GM12874 (cell line): Measurements from ENCODE around the gene PBX3.

Experiments used
- TF ChIP-seq, protein P1 (sequence below): IDR thresholded peaks from 2 replicates; pipeline ENCODE4 v1.5.1; 2011; ENCODE audit warnings: low read depth, mild to moderate bottlenecking, control low read depth, low read length, moderate library complexity; ENCODE audit not compliant: insufficient read depth

The PBX3 gene

DNA sequence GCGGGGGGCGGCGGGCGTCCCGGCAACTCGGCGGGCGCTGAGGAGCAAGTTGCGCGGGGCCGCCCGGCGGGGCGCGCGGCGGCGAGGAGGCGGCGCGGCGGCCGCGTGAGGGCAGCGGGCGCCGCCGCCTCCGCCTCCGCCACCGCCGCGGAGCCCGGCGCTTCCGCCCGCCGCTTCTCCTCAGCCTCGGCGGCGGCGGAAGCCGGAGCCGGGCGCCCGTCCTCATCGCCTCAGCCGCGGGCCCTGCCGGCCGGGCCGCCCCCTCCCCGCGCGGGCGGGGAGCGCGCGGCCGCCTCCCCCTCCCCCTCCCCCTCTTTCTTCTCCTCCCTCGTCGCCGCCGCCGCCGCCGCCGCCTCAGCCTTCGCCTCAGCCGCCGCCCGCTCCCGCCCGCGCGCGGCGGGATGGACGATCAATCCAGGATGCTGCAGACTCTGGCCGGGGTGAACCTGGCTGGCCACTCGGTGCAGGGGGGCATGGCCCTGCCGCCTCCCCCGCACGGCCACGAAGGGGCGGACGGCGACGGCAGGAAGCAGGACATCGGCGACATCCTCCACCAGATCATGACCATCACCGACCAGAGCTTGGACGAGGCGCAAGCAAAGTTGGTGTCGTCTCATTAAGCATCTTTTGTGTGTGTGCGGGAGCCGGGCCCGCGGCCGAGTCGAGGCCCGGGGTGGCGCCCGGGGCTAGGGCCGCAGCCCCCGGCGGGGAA, at the start of gene PBX3:
TSS of gene PBX3 (plus strand) at position 321 of the 712 bp plus-strand sequence.
- TF ChIP-seq, protein P1, sequence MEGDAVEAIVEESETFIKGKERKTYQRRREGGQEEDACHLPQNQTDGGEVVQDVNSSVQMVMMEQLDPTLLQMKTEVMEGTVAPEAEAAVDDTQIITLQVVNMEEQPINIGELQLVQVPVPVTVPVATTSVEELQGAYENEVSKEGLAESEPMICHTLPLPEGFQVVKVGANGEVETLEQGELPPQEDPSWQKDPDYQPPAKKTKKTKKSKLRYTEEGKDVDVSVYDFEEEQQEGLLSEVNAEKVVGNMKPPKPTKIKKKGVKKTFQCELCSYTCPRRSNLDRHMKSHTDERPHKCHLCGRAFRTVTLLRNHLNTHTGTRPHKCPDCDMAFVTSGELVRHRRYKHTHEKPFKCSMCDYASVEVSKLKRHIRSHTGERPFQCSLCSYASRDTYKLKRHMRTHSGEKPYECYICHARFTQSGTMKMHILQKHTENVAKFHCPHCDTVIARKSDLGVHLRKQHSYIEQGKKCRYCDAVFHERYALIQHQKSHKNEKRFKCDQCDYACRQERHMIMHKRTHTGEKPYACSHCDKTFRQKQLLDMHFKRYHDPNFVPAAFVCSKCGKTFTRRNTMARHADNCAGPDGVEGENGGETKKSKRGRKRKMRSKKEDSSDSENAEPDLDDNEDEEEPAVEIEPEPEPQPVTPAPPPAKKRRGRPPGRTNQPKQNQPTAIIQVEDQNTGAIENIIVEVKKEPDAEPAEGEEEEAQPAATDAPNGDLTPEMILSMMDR, result no peak

DNA sequence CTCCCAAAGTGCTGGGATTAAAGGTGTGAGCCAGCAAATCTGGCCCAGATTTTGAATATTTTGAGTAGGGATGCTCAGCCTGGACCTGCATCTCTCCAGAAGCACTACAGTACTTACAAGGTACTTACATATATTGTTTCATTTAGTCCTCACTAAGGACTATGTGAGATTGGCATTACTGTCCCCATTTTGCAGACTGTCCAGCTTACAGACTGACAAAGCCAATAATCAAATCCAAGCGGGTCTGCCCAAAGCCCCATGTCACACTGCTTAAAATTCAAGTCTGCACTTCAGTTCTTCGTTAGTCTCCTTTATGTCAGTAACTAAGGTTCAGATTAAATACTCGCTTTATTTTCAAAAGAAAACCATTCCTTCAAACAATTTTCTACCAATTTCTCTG, 47.3 kb upstream of the PBX3 start:
- TF ChIP-seq, protein P1, result no peak

DNA sequence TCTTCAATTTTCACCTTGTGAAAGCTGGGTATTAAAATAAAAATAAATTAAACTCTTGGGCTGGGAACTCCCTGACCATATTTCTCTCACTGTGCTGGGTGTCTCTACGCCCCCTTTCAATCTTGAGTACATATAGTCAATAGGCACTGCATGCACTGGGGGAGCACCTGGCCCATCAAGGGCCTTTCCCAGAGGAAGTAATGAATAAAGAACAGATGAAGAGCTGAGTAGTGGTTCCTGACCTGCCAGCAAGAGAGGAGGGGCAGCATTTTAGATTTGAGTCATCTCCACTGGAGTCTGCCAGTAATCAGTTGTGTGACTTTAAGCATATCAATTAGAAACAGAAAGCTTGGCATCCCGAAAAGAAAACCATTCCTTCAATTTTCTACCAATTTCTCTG, 46.4 kb upstream of the PBX3 start:
- TF ChIP-seq, protein P1, result no peak

DNA sequence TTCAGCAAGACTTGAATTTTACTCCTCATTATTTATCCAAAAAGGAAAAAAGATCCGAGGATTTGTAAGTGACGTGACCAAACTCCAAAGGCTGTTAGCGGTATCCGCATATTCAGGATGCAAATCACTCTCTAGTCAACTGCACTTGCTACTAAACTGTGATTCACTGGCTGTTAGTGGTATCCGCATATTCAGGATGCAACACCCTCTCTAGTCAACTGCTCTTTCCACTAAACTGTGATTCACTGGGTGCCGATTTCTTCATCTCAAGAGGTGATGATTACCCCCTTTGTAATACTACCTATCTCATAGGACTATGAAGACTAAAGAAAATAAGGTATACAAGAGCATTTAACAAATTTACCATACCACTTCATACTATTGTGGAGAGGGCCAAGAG, 45.8 kb upstream of the PBX3 start:
- TF ChIP-seq, protein P1, result no peak

DNA sequence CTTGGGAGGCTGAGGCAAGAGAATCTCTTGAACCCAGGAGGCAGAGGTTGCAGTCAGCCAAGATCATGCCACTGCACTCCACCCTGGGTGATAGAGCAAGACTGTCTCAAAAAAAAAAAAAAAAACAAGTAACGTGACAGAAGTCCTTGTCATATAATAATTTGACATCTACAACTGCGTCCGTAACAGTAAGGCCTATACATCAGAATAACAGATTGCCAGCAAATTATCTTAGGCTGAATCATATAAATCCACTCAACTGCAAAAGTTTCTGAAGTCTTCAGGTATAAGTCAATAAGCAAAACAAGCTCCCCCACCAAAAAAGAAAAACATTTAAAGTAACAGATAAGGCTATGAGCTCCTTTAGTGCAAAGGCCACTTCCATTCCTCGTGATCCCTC, 43.5 kb upstream of the PBX3 start:
- TF ChIP-seq, protein P1, result no peak

DNA sequence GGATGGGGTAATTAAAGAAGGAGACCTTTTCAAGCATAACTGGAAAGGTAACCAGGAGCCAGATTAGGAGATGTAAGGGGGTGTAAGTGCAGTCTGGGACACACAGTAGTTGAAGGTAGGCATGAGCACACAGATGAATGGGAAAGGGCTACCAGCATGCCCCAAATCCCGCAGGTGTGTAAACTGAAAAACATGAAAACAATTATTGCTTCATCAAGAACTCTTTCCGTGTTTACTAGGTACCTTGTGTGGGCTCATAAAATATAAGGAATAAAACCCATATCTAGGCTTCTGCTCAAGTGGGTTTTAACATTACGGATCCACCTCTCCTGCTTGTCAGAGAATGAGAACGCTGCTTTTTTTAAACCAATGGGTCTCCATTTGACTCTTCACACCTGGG, 41.3 kb upstream of the PBX3 start:
- TF ChIP-seq, protein P1, result no peak

DNA sequence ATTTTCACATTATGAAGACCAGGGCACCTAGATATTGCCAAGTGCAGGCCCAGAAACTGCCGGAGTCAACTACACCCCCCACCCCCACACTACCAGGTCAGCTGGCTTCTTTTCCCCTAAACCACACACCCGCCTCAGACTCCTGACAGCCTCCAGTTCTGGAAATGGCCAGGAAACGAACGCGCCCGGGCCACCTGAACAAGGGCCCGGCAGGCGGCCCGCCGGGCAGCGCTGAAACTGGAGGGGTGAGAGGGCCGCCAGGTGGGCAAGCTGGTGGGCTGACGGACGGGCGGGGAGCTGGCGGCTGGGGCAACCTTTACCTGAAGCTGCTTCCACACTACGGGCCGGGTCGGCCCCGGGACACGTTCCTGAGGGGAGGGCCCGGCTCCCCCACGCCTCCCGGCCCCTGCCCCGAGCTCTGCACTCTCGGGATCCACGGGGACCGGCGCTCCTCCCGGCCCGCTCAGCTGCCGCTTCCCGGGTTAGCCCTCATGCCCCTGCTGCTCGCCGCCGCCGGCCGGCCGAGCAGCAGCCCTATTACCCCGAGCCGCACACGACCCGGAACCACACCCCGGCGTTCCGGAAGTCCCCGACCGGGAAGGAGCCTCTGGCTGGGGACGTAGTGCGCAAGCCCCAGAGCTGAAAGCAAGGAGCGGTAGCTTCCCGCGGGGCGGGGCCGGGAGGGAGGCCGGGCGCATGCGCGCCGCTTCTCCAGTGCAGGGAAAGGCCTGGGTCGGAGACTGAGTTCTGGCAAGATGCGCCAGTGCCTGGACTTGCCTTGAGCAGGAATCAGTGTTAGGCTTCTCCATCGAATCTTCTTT, 40.3 kb upstream of the PBX3 start, which contains the start of gene MAPKAP1:
TSS of gene MAPKAP1 (minus strand) at position 558 of the 821 bp plus-strand sequence. CDS start 34,634 bp downstream, outside the sequence.
- TF ChIP-seq, protein P1, result no peak
